Activated CD4-positive, alpha-beta T cell treated with anti-CD3 and anti-CD28 coated beads, Interleukin-2, amount 10 ng/mL, durations not matched to agents 7 days and 5 days (primary cell): Measurements from ENCODE around the gene UNKL. TPM values are rescaled to one million over a fixed set of nuclear protein-coding genes. Genes with fewer than 3 reads are reported as not detected.

Experiments used
- CTCF ChIA-PET: fragments of 350-600 bp; sonication (Branson Sonifier 250); formaldehyde crosslinking; loops from one replicate; lab custom pipeline; 2021; ENCODE audit warnings: antibody characterized with exemption; lab: Charles Lee
- POLR2A ChIA-PET: fragments of 350-600 bp; sonication (Branson Sonifier 250); formaldehyde crosslinking; loops from one replicate; lab custom pipeline; 2021; ENCODE audit warnings: antibody characterized with exemption; lab: Charles Lee
- DNase-seq: peaks from one replicate; pipeline ENCODE4 v3.0.0-alpha.2; 2020
- H3K27ac Mint-ChIP-seq: one replicate; pipeline ENCODE4 v1.8.0; 2021; ENCODE audit warnings: mild to moderate bottlenecking, moderate library complexity, mixed read lengths
- H3K27me3 Mint-ChIP-seq: one replicate; pipeline ENCODE4 v1.8.0; 2021; ENCODE audit warnings: mixed read lengths
- H3K36me3 Mint-ChIP-seq: one replicate; pipeline ENCODE4 v1.8.0; 2021; ENCODE audit warnings: low read depth, mixed read lengths
- H3K4me1 Mint-ChIP-seq: one replicate; pipeline ENCODE4 v1.8.0; 2021; ENCODE audit warnings: mixed read lengths
- H3K4me3 Mint-ChIP-seq: one replicate; pipeline ENCODE4 v1.8.0; 2021; ENCODE audit warnings: mild to moderate bottlenecking, moderate library complexity, mixed read lengths
- H3K9me3 Mint-ChIP-seq: one replicate; pipeline ENCODE4 v1.8.0; 2021; ENCODE audit warnings: mixed read lengths
- total RNA-seq, 2 experiments: library from RNA; stranded (reverse); gene quantifications; one replicate each; pipeline ENCODE4 v1.2.3, GENCODE V29; 2021

Gene UNKL
- total RNA-seq, 2 experiments from 2014 or later, result 31.8 to 37.9 TPM

DNA sequence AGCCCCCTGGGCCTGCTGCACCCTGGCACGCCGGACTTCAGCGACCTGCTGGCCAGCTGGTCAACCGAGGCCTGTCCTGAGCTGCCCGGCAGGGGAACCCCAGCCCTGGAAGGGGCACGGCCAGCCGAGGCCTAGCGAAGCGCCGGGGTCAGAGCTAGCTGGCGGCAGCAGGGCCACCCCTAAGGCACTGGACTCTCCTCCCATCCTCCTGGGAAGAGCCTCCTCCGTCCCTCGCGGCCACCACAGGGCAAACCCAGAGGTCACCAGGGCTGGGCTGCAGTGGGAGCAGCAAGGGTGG is 18.7 kb upstream of the UNKL start:
- ChIA-PET CTCF (no interaction called here), POLR2A (no interaction called here)
- Mint-ChIP-seq H3K27me3 (no peaks in the 10 kb centered on the region), H3K36me3 (no peaks in the 10 kb centered on the region), H3K4me3 (no peak overlapping the region), H3K27ac (no peak overlapping the region), H3K9me3 (no peaks in the 10 kb centered on the region), H3K4me1 (no peaks in the 10 kb centered on the region)
- DNase-seq, result no peak

DNA sequence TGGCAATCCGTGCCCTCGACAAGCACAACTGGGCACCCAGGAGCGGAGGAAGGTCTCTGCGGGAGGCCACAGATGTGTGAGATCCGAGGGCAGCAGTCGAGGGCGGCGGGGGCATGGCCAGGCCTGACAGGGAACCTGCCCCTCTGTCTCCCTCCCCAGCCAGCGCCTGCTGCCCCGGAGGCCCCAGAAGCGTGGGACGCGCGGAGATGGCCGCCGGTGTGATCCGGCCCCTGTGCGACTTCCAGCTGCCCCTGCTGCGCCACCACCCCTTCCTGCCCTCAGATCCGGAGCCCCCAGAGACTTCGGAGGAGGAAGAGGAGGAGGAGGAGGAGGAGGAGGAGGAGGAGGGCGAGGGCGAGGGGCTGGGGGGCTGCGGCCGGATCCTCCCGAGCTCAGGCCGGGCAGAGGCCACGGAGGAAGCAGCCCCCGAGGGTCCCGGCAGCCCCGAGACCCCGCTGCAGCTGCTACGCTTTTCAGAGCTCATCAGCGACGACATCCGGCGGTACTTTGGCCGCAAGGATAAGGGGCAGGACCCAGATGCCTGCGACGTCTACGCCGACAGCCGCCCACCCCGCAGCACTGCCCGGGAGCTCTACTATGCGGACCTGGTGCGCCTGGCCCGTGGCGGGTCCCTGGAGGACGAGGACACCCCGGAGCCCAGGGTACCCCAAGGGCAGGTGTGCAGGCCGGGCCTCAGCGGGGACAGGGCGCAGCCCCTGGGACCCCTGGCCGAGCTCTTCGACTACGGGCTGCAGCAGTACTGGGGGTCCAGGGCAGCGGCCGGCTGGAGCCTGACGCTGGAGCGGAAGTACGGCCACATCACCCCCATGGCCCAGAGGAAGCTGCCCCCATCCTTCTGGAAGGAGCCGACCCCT is 18.1 kb upstream of the UNKL start:
- Mint-ChIP-seq H3K4me3 (no peak overlapping the region), H3K36me3 (no peaks in the 10 kb centered on the region), H3K9me3 (no peaks in the 10 kb centered on the region), H3K27me3 (no peaks in the 10 kb centered on the region), H3K27ac (no peak overlapping the region), H3K4me1 (no peaks in the 10 kb centered on the region)
- no peak for DNase-seq
- ChIA-PET POLR2A (no interaction called here), CTCF (no interaction called here)

DNA sequence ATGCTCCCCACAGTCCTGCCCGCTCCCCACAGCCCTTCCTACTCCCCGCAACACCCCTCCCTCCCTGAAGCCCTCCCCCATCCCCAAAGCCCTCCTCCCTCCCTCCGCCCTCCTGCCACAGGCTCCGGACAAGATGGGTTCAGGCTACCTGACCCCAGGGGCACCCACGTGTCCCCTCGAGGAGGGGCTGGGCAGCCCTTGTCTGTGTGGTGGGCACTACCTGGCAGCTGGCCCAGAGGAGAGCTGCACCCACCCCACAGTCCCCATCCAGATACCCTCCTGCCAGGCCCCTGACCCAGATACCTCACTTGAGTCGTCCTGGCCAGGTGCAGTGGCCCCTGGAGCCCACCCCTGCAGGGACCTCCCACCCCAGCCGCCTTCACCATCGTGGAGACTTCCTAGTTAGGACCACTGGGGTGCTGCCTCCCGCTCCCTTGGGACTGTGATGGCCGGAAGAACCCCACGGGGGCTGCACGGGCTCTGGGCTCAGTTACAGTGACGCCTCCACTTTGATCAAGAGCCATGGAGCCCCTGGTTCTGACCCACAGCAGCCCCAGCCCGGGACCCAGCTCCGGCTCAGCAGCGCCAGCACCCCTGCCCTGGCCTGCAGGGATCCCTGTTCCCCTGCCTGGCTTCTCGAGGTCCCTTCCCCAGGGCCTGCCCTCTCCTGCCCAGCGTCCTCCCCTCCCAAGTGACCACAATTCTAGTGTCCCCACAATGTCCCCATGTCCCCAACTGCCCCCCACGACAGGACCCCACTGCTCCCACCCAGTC is 17.2 kb upstream of the UNKL start:
- no peaks in the 10 kb centered on the region for H3K27me3 Mint-ChIP-seq
- H3K4me3 Mint-ChIP-seq, result no peak overlapping the region
- H3K27ac Mint-ChIP-seq, result no peak overlapping the region
- no peaks in the 10 kb centered on the region for H3K9me3 Mint-ChIP-seq
- no peaks in the 10 kb centered on the region for H3K36me3 Mint-ChIP-seq
- no peaks in the 10 kb centered on the region for H3K4me1 Mint-ChIP-seq
- no peak for DNase-seq
- CTCF ChIA-PET, result no interaction called here
- POLR2A ChIA-PET, result no interaction called here

DNA sequence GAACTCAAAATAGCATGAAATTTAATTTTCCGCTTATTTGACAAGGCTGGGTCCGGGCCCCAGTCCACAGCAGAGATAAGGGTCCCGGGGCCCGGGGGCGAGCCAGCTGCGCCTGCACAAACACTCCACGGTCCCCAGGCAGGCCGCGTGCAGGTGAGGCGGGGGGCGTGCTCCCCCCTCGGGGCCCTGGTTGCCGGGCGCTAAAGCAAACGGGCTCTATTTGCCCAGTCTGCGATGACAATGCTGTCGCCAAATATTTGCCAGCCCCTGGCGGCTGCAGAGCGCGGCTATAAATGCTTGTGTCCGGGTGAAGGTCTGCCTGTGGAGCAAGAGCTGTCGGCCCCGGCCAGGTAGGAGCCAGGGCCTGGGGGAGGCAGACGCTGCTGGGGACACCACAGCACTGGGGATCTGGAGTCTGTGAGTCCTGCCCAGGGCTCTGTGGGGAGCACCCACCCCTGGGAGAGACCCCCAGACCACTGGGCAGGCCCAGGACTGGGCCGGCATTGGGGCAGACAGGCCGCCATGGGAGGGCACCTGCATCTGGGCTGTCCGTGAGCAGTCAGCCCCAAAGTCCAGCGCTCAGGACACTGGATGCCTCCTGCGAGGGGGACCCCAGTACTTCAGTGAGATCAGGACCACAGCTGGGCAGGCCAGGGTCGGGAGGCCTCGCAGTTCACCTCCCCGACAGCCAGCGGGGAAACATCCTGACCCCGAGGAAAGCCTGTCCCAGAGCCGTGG is 16.4 kb upstream of the UNKL start, which contains the start of gene PERCC1:
Gene PERCC1 (plus strand): TSS at position 320 of the 738 bp plus-strand sequence. CDS start 1,516 bp downstream, outside the sequence.
- POLR2A ChIA-PET, result no interaction called here
- no peak within 1 kb of the TSS for H3K4me3 Mint-ChIP-seq
- H3K27ac Mint-ChIP-seq, result no peak within 1 kb of the TSS
- no peaks in the 10 kb centered on the region for H3K27me3 Mint-ChIP-seq
- CTCF ChIA-PET, result interaction anchor here (1.1 kb wide), 1 partner anchor 10 kb away, joined by 4 read pairs; no protein-coding TSS in a partner anchor
- H3K36me3 Mint-ChIP-seq, result no peaks in the 10 kb centered on the region
- H3K4me1 Mint-ChIP-seq, result no peaks in the 10 kb centered on the region
- no peak for DNase-seq
- no peaks in the 10 kb centered on the region for H3K9me3 Mint-ChIP-seq

DNA sequence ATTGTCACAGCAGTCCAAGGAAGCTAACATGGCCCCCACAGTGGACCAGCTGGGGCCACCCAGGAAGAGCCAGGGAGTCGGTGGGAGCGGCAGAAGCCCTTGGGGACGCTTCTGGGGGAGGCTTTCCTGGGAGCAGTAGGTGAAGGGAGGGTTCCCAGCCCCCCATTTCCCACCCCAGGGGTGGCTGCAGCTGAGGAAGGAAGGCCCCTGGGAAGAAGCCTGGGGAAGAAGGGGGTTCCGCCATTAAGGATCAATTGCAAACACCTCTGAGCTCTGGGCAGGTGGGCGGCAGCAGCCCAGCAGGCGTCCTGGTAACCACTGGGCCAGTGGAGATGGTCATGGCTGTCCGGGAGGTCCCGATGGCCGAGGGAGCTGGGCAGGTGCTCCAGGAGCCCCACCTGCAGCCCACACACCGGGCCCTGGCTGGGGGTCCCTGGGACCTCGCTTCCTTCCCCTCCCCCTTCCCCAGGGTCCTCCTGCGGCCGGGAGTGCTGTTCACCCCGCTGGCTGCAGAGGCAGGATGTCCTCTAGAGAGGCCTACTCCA is 15.8 kb upstream of the UNKL start:
- H3K4me3 Mint-ChIP-seq, result no peak overlapping the region
- H3K4me1 Mint-ChIP-seq, result no peaks in the 10 kb centered on the region
- CTCF ChIA-PET, result interaction anchor here (1.1 kb wide), 1 partner anchor 11 kb away, joined by 4 read pairs; no protein-coding TSS in a partner anchor
- H3K9me3 Mint-ChIP-seq, result no peaks in the 10 kb centered on the region
- no peaks in the 10 kb centered on the region for H3K27me3 Mint-ChIP-seq
- no peak for DNase-seq
- H3K36me3 Mint-ChIP-seq, result no peaks in the 10 kb centered on the region
- POLR2A ChIA-PET, result no interaction called here
- no peak overlapping the region for H3K27ac Mint-ChIP-seq

DNA sequence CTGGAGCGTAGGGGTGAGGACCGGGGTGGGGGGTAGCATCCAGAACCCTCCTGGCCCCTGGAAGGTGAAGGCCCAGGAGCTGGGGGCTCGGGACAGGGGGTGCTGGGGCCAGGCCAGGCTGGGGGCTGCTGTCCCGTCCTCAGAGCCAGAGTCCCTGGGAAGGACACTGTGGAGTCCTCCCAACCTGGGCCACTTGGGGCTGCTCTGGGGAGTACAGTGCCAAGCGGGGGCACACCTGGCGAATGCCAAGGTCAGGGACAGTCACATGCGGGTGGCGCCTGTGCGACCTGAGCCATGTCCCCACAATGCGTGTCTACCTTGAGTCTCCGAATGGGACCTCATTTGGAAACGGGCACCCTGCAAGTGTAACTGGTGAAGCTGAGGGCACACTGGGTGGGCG is 15.1 kb upstream of the UNKL start:
- no peaks in the 10 kb centered on the region for H3K36me3 Mint-ChIP-seq
- H3K4me1 Mint-ChIP-seq, result no peaks in the 10 kb centered on the region
- ChIA-PET CTCF (interaction anchor here (0.7 to 1.4 kb wide), 5 partner anchors 8 to 85 kb away, joined by 3 to 4 read pairs (median 3); no protein-coding TSS in a partner anchor), POLR2A (no interaction called here)
- no peaks in the 10 kb centered on the region for H3K27me3 Mint-ChIP-seq
- H3K9me3 Mint-ChIP-seq, result no peaks in the 10 kb centered on the region
- H3K4me3 Mint-ChIP-seq, result no peak overlapping the region
- no peak for DNase-seq
- H3K27ac Mint-ChIP-seq, result peak overlapping the region; percentile 68

DNA sequence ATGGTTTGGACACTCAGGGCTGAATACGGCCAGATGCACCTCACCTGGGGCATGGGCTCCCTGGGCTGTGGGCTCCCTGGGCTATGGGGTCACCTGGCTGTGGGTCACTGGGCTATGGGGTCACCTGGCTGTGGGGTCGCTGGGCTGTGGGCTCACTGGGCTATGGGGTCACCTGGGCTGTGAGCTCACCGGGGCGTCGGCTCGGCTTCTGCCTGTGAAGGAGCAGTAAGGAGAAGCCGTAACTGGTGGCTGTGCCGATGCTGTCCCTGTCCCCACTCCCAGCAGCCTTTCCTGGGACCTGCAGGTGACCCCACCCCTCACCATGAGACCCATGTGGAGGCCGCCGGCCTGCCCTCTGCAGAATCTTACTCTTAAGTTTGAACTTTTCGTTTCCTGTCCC is 14.5 kb upstream of the UNKL start:
- Mint-ChIP-seq H3K4me3 (no peak overlapping the region), H3K4me1 (no peaks in the 10 kb centered on the region), H3K27ac (no peak overlapping the region), H3K27me3 (no peaks in the 10 kb centered on the region), H3K36me3 (no peaks in the 10 kb centered on the region), H3K9me3 (no peaks in the 10 kb centered on the region)
- no peak for DNase-seq
- POLR2A ChIA-PET, result no interaction called here
- CTCF ChIA-PET, result interaction anchor here (0.7 to 2.7 kb wide), 8 partner anchors 9 to 277 kb away, joined by 3 to 10 read pairs (median 3); partner anchors contain the start of gene MAPK8IP3

DNA sequence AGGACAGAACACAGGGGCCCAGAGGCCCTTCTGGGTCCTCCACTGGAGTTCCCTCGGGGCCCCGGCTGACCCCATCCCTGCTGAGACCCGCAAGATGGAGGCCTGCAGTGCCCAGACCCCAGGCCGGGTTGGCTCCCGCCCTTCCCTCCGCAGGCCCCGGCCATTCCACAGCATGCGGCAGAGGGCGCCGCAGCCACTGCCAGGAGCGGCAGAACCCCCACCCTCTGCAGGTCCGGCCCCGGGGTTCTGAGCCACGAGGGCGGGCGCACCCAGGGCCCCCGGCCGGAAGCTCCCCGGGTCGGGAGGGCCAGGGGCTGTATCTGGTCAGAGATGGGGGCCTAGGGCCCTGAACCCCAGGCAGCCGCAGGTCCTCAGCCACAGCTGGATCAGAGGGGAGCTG is 14.0 kb upstream of the UNKL start:
- ChIA-PET CTCF (interaction anchor here (0.7 to 2.7 kb wide), 7 partner anchors 9 to 277 kb away, joined by 3 to 10 read pairs (median 3); partner anchors contain the start of gene MAPK8IP3), POLR2A (no interaction called here)
- H3K36me3 Mint-ChIP-seq, result no peaks in the 10 kb centered on the region
- H3K4me3 Mint-ChIP-seq, result no peak overlapping the region
- DNase-seq, result peak; percentile 40
- H3K27ac Mint-ChIP-seq, result no peak overlapping the region
- H3K4me1 Mint-ChIP-seq, result no peaks in the 10 kb centered on the region
- H3K9me3 Mint-ChIP-seq, result no peaks in the 10 kb centered on the region
- H3K27me3 Mint-ChIP-seq, result no peaks in the 10 kb centered on the region

DNA sequence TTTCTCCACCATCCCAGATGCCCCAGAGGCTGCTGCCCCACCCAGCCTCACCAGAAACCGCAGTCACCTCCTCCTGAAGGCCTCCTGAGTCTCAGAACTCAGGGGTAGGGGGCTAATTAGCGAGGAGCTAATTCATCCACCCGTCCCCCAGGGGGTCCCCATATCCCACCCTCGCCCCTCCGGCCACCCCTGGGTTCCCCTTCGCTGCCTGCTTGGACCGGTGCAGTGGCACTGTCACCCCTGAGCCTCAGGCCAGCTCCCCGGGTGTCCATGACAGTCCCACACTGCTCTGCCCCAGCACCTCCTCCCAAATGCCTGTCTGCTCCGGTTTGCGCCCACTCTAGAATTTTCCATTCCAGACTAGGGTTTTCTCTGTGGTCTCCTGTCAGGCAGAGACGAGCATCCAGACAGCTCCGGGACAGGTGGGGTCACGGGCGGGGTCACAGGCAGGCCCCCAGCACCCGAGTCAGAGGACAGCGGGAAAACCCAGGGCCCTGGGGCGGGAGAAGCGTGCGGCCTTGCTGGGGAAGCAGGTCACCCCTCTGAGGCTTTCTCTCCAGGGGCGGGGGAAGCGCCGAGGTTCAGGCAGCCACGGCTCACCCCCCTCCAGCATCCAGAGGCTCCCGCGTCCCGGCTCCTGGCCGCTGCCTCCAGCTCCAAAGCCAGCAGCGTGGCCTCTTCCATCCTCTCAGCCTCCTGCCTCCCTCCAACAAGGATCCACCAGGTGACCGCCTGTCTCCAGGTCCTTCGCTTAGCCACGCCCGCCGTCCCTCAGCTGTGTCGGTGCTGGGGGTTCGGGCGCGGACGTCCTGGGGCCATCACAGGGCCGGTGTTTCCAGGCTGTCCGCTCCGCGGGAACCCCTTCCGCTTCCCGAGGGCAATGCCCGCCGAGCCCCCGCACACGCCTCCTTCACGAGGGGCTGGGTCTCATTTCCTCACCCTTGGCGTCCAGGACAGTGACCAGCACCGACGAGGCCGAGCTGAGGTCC is 13.3 kb upstream of the UNKL start:
- no peaks in the 10 kb centered on the region for H3K36me3 Mint-ChIP-seq
- H3K4me3 Mint-ChIP-seq, result no peak overlapping the region
- CTCF ChIA-PET, result interaction anchor here (1.0 to 2.7 kb wide), 5 partner anchors 10 to 278 kb away, joined by 3 to 10 read pairs (median 3); partner anchors contain the start of gene MAPK8IP3
- no peak for DNase-seq
- H3K27me3 Mint-ChIP-seq, result no peaks in the 10 kb centered on the region
- H3K4me1 Mint-ChIP-seq, result no peaks in the 10 kb centered on the region
- H3K9me3 Mint-ChIP-seq, result no peaks in the 10 kb centered on the region
- POLR2A ChIA-PET, result no interaction called here
- no peak overlapping the region for H3K27ac Mint-ChIP-seq

DNA sequence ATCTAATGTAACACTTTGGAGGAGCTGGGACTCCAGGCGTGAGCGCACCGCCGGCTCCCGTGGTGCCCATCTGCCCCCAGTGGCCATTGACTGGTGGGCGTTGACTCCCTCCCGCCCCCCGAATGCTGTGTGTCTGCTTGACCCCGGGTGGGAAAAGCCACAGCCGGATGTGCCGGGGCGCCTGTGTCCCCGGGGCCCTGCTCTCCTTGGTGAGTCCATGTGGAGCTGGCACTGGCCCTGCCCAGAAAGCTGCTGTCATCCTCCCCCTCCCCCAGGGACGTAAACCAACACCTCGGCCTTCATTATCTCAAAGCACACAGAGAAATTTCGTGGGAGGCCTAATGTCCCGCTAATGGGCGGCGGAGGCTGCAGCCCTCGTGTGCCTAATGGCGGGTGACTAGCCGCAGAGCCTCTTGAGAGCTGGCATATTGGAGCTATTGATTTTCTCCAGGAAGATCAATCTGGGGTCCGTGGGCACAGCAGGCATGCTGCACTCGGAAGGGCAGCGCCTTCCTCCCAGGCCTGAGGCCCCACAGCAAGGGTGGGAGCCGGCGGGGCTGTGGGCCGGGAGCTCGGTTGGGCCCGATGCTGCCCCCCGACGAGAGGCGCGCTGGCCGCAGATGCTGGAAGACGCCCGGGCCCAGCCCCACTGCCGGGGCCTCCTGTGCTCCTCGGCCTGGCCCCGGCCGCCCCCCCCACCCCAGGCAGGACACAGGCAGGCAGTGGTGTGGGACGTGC is 12.4 kb upstream of the UNKL start:
- Mint-ChIP-seq H3K9me3 (peaks cover 4% of the 10 kb centered on the region), H3K36me3 (peaks cover 5% of the 10 kb centered on the region), H3K4me3 (no peak overlapping the region), H3K27me3 (no peaks in the 10 kb centered on the region), H3K4me1 (peaks cover 5% of the 10 kb centered on the region), H3K27ac (peak overlapping the region; percentile 50)
- CTCF ChIA-PET, result interaction anchor here (1.9 to 2.7 kb wide), 2 partner anchors 11 to 279 kb away, joined by 5 to 10 read pairs; partner anchors contain the start of gene MAPK8IP3
- POLR2A ChIA-PET, result no interaction called here
- no peak for DNase-seq
